Measurements from ENCODE around the gene SPATA2L.

DNA sequence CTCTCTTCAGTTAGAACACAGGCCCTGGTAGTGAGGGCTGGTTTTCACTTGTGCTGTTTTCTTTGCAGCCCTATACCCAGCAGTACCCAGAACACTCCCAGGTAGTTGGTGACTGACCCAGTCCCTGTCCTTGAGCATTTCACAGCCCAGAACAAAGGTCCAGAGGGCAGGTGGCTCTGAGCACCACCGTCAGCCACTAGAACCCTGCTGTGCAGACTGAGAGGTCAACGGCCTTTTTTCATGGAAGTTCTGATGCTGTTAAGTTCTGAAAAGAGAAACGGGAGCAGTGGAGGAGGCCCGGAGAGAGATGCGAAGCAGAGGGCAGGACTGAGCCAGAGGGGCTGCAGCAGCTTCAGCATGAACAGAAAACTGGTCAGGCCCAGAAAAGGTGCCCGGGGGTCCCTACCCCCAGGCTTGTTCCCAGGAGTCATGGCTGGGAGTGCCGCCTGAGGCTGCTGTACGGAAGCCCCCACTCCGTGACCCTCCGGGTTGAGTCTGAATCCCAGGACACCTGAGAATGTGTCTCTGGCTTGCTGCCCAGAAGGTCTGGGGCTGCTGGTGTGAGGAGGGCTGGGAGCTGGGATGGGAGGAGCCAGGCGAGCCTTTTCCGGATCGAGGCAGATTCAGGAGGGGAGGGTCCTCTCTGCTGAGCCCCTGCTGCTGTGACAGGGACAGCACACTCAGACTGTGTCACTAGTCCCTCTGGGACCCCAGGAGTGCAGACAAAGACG is 28.5 kb upstream of the SPATA2L start:
- TF ChIP-seq POLR2AphosphoS5 (IDR thresholded peaks at IDR 0.05), result no peak
- TF ChIP-seq, protein P1, sequence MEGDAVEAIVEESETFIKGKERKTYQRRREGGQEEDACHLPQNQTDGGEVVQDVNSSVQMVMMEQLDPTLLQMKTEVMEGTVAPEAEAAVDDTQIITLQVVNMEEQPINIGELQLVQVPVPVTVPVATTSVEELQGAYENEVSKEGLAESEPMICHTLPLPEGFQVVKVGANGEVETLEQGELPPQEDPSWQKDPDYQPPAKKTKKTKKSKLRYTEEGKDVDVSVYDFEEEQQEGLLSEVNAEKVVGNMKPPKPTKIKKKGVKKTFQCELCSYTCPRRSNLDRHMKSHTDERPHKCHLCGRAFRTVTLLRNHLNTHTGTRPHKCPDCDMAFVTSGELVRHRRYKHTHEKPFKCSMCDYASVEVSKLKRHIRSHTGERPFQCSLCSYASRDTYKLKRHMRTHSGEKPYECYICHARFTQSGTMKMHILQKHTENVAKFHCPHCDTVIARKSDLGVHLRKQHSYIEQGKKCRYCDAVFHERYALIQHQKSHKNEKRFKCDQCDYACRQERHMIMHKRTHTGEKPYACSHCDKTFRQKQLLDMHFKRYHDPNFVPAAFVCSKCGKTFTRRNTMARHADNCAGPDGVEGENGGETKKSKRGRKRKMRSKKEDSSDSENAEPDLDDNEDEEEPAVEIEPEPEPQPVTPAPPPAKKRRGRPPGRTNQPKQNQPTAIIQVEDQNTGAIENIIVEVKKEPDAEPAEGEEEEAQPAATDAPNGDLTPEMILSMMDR (IDR thresholded peaks at IDR 0.05), result no peak
- TF ChIP-seq POLR2A (IDR thresholded peaks at IDR 0.05), result no peak
- TF ChIP-seq EP300 (IDR thresholded peaks at IDR 0.05), result no peak
